IMR-90 (cell line): Measurements from ENCODE around the gene RPH3AL. TPM values are rescaled to one million over a fixed set of nuclear protein-coding genes. Genes with fewer than 3 reads are reported as not detected.

ENCODE experiments used
- ATAC-seq: fragments of 200-7000 bp; cut with Tn5 transposase; 2 replicates; pipeline ENCODE4 v1.9.1; 2020; ENCODE audit warnings: low read depth, mild to moderate bottlenecking, moderate library complexity
- BruUV-seq: library from RNA; stranded (reverse); fragments of 400-500 nt; replicated peaks from 2 replicates; lab custom pipeline; 2021; lab: Mats Ljungman, UMichigan
- CTCF ChIA-PET: fragments of 300-600 bp; formaldehyde crosslinking; extraction: SDS; loops from one replicate; lab custom pipeline; 2021; ENCODE audit warnings: antibody characterized with exemption; lab: Yijun Ruan, JAX
- POLR2A ChIA-PET: fragments of 300-600 bp; sonication (Branson Sonifier 250); formaldehyde crosslinking; loops from one replicate; lab custom pipeline; 2022; ENCODE audit warnings: antibody characterized with exemption; ENCODE audit not compliant: unreplicated experiment; lab: Charles Lee
- DNase-seq: peaks from one replicate; pipeline ENCODE4 v3.0.0; 2013
- H2AFZ ChIP-seq: replicated peaks from 2 replicates; pipeline ENCODE3; 2013; ENCODE audit warnings: low read length, mild to moderate bottlenecking; ENCODE audit not compliant: poor library complexity
- H2AK5ac ChIP-seq: 2 replicates; pipeline ENCODE4 v1.6.1; 2013; ENCODE audit warnings: low read depth, low read length, inconsistent platforms
- H2AK9ac ChIP-seq: replicated peaks from 2 replicates; pipeline ENCODE3; 2013; ENCODE audit warnings: mild to moderate bottlenecking, low read depth, low read length, moderate library complexity; ENCODE audit not compliant: poor library complexity
- H2BK120ac ChIP-seq: 2 replicates; pipeline ENCODE4 v1.6.1; 2013; ENCODE audit warnings: low read depth, low read length, inconsistent platforms
- H2BK15ac ChIP-seq: 3 replicates; pipeline ENCODE4 v1.6.1; 2013; ENCODE audit warnings: low read depth, low read length, inconsistent platforms
- H2BK20ac ChIP-seq: 2 replicates; pipeline ENCODE4 v1.6.1; 2013; ENCODE audit warnings: low read depth, mild to moderate bottlenecking, inconsistent platforms, low read length, moderate library complexity
- H2BK5ac ChIP-seq: 2 replicates; pipeline ENCODE4 v1.6.1; 2013; ENCODE audit warnings: mild to moderate bottlenecking, low read depth, low read length, inconsistent platforms; ENCODE audit not compliant: poor library complexity, severe bottlenecking
- H3K14ac ChIP-seq: replicated peaks from 2 replicates; pipeline ENCODE4 v1.6.1; 2013; ENCODE audit warnings: low read depth, low read length, inconsistent platforms
- H3K18ac ChIP-seq: 2 replicates; pipeline ENCODE4 v1.6.1; 2013; ENCODE audit warnings: low read depth, low read length, control low read depth
- H3K23ac ChIP-seq: 2 replicates; pipeline ENCODE4 v1.6.1; 2013; ENCODE audit warnings: low read depth, low read length, inconsistent platforms
- H3K27ac ChIP-seq: 2 replicates; pipeline ENCODE4 v1.5.1; 2013; ENCODE audit warnings: mild to moderate bottlenecking, control low read depth, low read length; ENCODE audit not compliant: insufficient read depth
- H3K27me3 ChIP-seq: 2 replicates; pipeline ENCODE4 v1.6.1; 2013; ENCODE audit warnings: low read length; ENCODE audit not compliant: control insufficient read depth, insufficient read depth
- H3K36me3 ChIP-seq: 2 replicates; pipeline ENCODE4 v1.6.1; 2013; ENCODE audit warnings: low read length, mixed read lengths; ENCODE audit not compliant: control insufficient read depth, insufficient read depth
- H3K4ac ChIP-seq: 2 replicates; pipeline ENCODE4 v1.6.1; 2013; ENCODE audit warnings: low read depth, low read length, inconsistent platforms
- H3K4me1 ChIP-seq: 2 replicates; pipeline ENCODE4 v1.6.1; 2013; ENCODE audit warnings: low read length, mixed read lengths; ENCODE audit not compliant: control insufficient read depth, insufficient read depth
- H3K4me2 ChIP-seq: 2 replicates; pipeline ENCODE4 v1.6.1; 2013; ENCODE audit warnings: low read depth, mild to moderate bottlenecking, control low read depth, low read length, moderate library complexity
- H3K4me3 ChIP-seq: 2 replicates; pipeline ENCODE4 v1.5.1; 2013; ENCODE audit warnings: low read depth, mild to moderate bottlenecking, control low read depth, low read length, moderate library complexity; ENCODE audit not compliant: insufficient read depth
- H3K56ac ChIP-seq: 2 replicates; pipeline ENCODE4 v1.6.1; 2013; ENCODE audit warnings: low read length, inconsistent platforms; ENCODE audit not compliant: insufficient read depth; ENCODE audit errors: extremely low read depth
- H3K79me1 ChIP-seq, 2 experiments: 2 replicates each; pipeline ENCODE4 v1.6.1; 2013; ENCODE audit warnings: low read length in 2 of 2, inconsistent platforms in 1 of 2, low read depth in 1 of 2
- H3K9ac ChIP-seq: 2 replicates; pipeline ENCODE4 v1.6.1; 2013; ENCODE audit warnings: low read depth, low read length, control low read depth
- H3K9me1 ChIP-seq: 2 replicates; pipeline ENCODE4 v1.6.1; 2013; ENCODE audit warnings: low read length, inconsistent platforms; ENCODE audit not compliant: insufficient read depth
- H3K9me3 ChIP-seq: 2 replicates; pipeline ENCODE4 v1.6.1; 2013; ENCODE audit warnings: low read length; ENCODE audit not compliant: control insufficient read depth, insufficient read depth
- H4K20me1 ChIP-seq: 2 replicates; pipeline ENCODE4 v1.6.1; 2013; ENCODE audit warnings: low read length, inconsistent platforms; ENCODE audit not compliant: insufficient read depth
- H4K5ac ChIP-seq: 2 replicates; pipeline ENCODE4 v1.6.1; 2013; ENCODE audit warnings: mild to moderate bottlenecking, low read depth, low read length, control low read depth
- H4K8ac ChIP-seq, 2 experiments: 2 replicates each; pipeline ENCODE4 v1.6.1; 2013; ENCODE audit warnings: low read depth in 2 of 2, low read length in 2 of 2, control low read depth in 1 of 2, inconsistent platforms in 1 of 2
- H4K91ac ChIP-seq: 2 replicates; pipeline ENCODE4 v1.6.1; 2013; ENCODE audit warnings: low read depth, low read length, inconsistent platforms; ENCODE audit not compliant: insufficient read depth
- ELK1 ChIP-seq: fragments of 150-350 bp; IDR thresholded peaks from 2 replicates; pipeline ENCODE4 v1.6.1; 2016; ENCODE audit warnings: low read depth, mild to moderate bottlenecking, low read length, moderate library complexity, borderline replicate concordance
- MAFK ChIP-seq: IDR thresholded peaks from 2 replicates; pipeline ENCODE4 v1.6.1; 2012; ENCODE audit warnings: low read depth, low read length, improper control_type of control experiment
- whole genome bisulfite sequencing, 2 experiments: methylation state at CpG; one replicate each; pipeline versions ENCODE4 v1.1.5 to v1.1.7; 2013; ENCODE audit warnings: missing lambda C conversion rate in 2 of 2; ENCODE audit not compliant: insufficient read length in 1 of 2; ENCODE audit errors: extremely low coverage in 2 of 2; 5-methylcytosine and 5-hydroxymethylcytosine counted together
- dilution Hi-C: fragments of 300-500 bp; cut with HindIII; formaldehyde crosslinking; loops from one replicate; pipeline ENCODE4 v1.14.3; 2018; ENCODE audit warnings: low sequenced_read_pairs; ENCODE audit not compliant: unreplicated experiment
- in situ Hi-C: fragments of 300-500 bp; cut with MboI; formaldehyde crosslinking; loops from 3 replicates; pipeline ENCODE4 v1.14.3; 2019; ENCODE audit warnings: low sequenced_read_pairs, inconsistent platforms, mixed read lengths
- intact Hi-C: fragments of 100-400 bp; cut with micrococcal nuclease; formaldehyde crosslinking; loops from 2 replicates; pipeline ENCODE4 v1.10.0; 2022
- polyA plus RNA-seq, 3 experiments: library from polyadenylated mRNA; depleted of rRNA; stranded (reverse); fragments of >200 nt; gene quantifications; 2 replicates each; pipeline ENCODE4 v1.2.3, GENCODE V29; 2012; ENCODE audit warnings: low replicate concordance in 1 of 3
- total RNA-seq: library from RNA; depleted of rRNA; stranded (reverse); fragments of >200 nt; gene quantifications from 2 replicates; pipeline ENCODE4 v1.2.3, GENCODE V29; 2012

Gene RPH3AL
- total and polyA plus RNA-seq, 2 of the 4 experiments (the other 2 are of a cell fraction): 1.8 to 2.5 TPM

GRCh38 chr17:325270-326009 lies 27.2 kb downstream of the RPH3AL start:
- no peak overlapping the region for H3K4ac ChIP-seq
- H2BK20ac ChIP-seq: no peak overlapping the region
- no peak overlapping the region for H2BK120ac ChIP-seq
- no peaks in the 10 kb centered on the region for H3K4me1 ChIP-seq
- H2AK9ac ChIP-seq: no peak overlapping the region
- H2BK15ac ChIP-seq: no peak overlapping the region
- no peaks in the 10 kb centered on the region for H3K9me1 ChIP-seq
- no peak overlapping the region for H2BK5ac ChIP-seq
- TF ChIP-seq MAFK (no peak), ELK1 (no peak)
- H2AFZ ChIP-seq: no peak overlapping the region
- H3K36me3 ChIP-seq: no peaks in the 10 kb centered on the region
- no peak overlapping the region for H4K91ac ChIP-seq
- WGBS, 2 experiments: 53% methylated on average over 7 of the region's 13 CpGs; no CpG with 5 or more reads in 1 of the 2 experiments
- no peak overlapping the region for H3K56ac ChIP-seq
- dilution Hi-C loops (no loop called here), intact Hi-C loops (no loop called here), in situ Hi-C loops (no loop called here)
- no peak overlapping the region for H3K23ac ChIP-seq
- H3K9me3 ChIP-seq: no peaks in the 10 kb centered on the region
- no peak overlapping the region for H3K4me2 ChIP-seq
- CTCF ChIA-PET: no interaction called here
- H4K5ac ChIP-seq: no peak overlapping the region
- H3K18ac ChIP-seq: no peak overlapping the region
- no peaks in the 10 kb centered on the region for H4K20me1 ChIP-seq
- no peak overlapping the region for H2AK5ac ChIP-seq
- POLR2A ChIA-PET: no interaction called here
- no TSS peak for BruUV-seq
- H3K27me3 ChIP-seq: peaks cover 36% of the 10 kb centered on the region
- H4K8ac ChIP-seq: no peak overlapping the region
- H3K79me1 ChIP-seq: no peaks in the 10 kb centered on the region
- DNase-seq (no peak), ATAC-seq (no peak)
- no peak overlapping the region for H3K14ac ChIP-seq
- H3K9ac ChIP-seq: no peak overlapping the region
- no peak overlapping the region for H3K27ac ChIP-seq
- H3K4me3 ChIP-seq: no peak overlapping the region
